DMS 273 (cell line): ENCODE results near the gene ADM2.
"Not testable (repeated sequence)": the region's sequence is repeated elsewhere in the genome, so short reads cannot be mapped to it uniquely, and the experiment has no call there.

Experiments used
- DNase-seq: peaks from one replicate; lab custom pipeline; 2025; ENCODE audit not compliant: unreplicated experiment; lab: John Stamatoyannopoulos, UW

The ADM2 gene

DNA sequence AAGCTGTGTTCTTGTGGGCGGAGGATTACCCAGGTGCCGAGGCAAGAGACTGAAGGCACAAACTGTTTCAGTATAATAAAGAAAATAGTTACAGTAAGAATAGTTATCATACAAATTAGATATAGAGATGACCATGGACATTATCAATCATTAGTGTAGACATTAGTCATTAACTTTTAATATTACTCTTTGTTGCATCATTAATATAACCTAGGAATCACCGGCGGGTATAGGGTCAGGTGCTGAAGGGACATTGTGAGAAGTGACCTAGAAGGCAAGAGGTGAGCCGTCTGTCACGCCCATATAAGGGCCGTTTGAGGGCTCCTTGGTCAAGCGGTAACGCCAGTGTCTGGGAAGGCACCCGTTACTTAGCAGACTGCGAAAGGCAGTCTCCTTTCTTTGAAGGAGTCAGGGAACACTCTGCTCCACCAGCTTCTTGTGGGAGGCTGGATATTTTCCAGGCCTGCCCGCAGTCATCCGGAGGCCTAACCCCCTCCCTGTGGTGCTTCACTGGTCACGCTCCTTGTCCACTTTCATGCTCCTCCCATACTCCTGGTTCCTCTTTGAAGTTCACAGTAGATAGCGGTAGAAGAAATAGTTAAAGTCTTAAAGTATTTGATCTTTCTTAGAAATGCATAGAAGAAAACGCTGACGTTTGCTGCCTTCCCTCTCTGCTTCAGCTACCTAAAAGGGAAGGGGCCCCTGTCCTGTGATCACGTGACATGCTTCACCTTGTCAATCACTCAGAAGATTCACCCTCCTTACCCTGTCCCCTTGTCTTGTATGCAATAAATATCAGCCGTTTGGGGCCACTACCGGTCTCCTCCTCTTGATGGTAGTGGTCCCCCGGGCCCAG is 52.7 kb downstream of the ADM2 start:
- not testable (repeated sequence) for DNase-seq

DNA sequence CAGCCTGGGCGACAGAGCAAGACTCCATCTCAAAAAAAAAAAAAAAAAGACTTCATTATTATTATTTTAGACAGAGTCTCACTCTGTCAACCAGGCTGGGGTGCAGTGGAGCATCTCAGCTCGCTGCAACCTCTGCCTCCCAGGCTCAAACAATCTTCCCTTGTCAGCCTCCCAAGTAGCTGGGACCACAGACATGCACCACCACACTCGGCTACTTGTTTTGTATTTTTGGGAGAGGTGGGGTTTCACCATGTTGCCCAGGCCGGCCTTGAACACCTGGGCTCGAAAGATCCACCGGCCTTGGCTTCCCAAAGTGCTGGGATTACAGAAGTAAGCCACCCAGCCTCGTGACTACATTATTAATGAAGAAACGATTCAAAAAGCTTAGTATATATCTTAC is 53.8 kb downstream of the ADM2 start:
- DNase-seq: no peak
